OCI-LY1 (cell line): ENCODE results near the gene PTPN18.

Experiments
- H2AFZ ChIP-seq: fragments of 200-600 bp; sonication (generic), shearing (Covaris generic); 2 replicates; pipeline ENCODE4 v1.6.0; 2014; ENCODE audit warnings: antibody characterized with exemption, mild to moderate bottlenecking, low read length
- H3F3A ChIP-seq: fragments of 200-600 bp; sonication (generic), shearing (Covaris generic); 2 replicates; pipeline ENCODE4 v1.6.0; 2014; ENCODE audit warnings: mild to moderate bottlenecking, antibody characterized with exemption, low read length, moderate library complexity; ENCODE audit not compliant: insufficient read depth
- H3K27ac ChIP-seq: fragments of 200-600 bp; sonication (generic); 2 replicates; pipeline ENCODE4 v1.5.1; 2014; ENCODE audit warnings: low read length, mixed run types, mild to moderate bottlenecking, low read depth; ENCODE audit not compliant: poor library complexity, severe bottlenecking
- H3K27me3 ChIP-seq: fragments of 200-600 bp; sonication (generic); 2 replicates; pipeline ENCODE4 v1.6.0; 2014; ENCODE audit warnings: antibody characterized with exemption, mild to moderate bottlenecking, low read length, moderate library complexity; ENCODE audit not compliant: insufficient read depth
- H3K36me3 ChIP-seq: fragments of 200-600 bp; sonication (generic); 2 replicates; pipeline ENCODE4 v1.6.1; 2014; ENCODE audit warnings: mild to moderate bottlenecking, antibody characterized with exemption, low read length, moderate library complexity, mixed read lengths; ENCODE audit not compliant: insufficient read depth
- H3K4me1 ChIP-seq: fragments of 200-600 bp; sonication (generic); 2 replicates; pipeline ENCODE4 v1.5.1; 2014; ENCODE audit warnings: mild to moderate bottlenecking, low read length, moderate library complexity; ENCODE audit not compliant: insufficient read depth, severe bottlenecking
- H3K4me2 ChIP-seq: fragments of 200-600 bp; sonication (generic), shearing (Covaris generic); 2 replicates; pipeline ENCODE4 v1.6.1; 2014; ENCODE audit warnings: low read length
- H3K4me3 ChIP-seq: fragments of 200-600 bp; sonication (generic); 2 replicates; pipeline ENCODE4 v1.5.1; 2014; ENCODE audit warnings: low read length, low read depth, mild to moderate bottlenecking, mixed read lengths; ENCODE audit not compliant: poor library complexity, severe bottlenecking
- H3K79me2 ChIP-seq: fragments of 200-600 bp; shearing (Covaris generic); 2 replicates; pipeline ENCODE4 v1.6.1; 2016; ENCODE audit warnings: mixed run types, low read length, mixed read lengths; ENCODE audit not compliant: insufficient read depth
- H3K9ac ChIP-seq: fragments of 200-600 bp; sonication (generic), shearing (Covaris generic); 2 replicates; pipeline ENCODE4 v1.6.1; 2014; ENCODE audit warnings: mild to moderate bottlenecking, low read length, mixed read lengths
- H3K9me2 ChIP-seq: fragments of 200-600 bp; sonication (generic), shearing (Covaris generic); 2 replicates; pipeline ENCODE4 v1.6.1; 2014; ENCODE audit warnings: low read depth, mild to moderate bottlenecking, low read length, mixed read lengths
- H3K9me3 ChIP-seq: fragments of 200-600 bp; shearing (Covaris generic); 2 replicates; pipeline ENCODE4 v1.6.1; 2014; ENCODE audit warnings: low read length, mixed read lengths
- H4K20me1 ChIP-seq: fragments of 200-600 bp; sonication (generic), shearing (Covaris generic); 2 replicates; pipeline ENCODE4 v1.6.0; 2016; ENCODE audit warnings: mild to moderate bottlenecking, low read length; ENCODE audit not compliant: insufficient read depth
- EZH2 ChIP-seq: fragments of 200-600 bp; sonication (generic), shearing (Covaris generic); IDR thresholded peaks from 2 replicates; pipeline ENCODE4 v1.8.0; 2017; ENCODE audit warnings: borderline replicate concordance, mixed run types, mild to moderate bottlenecking, antibody characterized with exemption, low read length, moderate library complexity, mixed read lengths
- TF ChIP-seq, protein P1 (sequence below): fragments of 200-600 bp; sonication (generic), shearing (Covaris generic); IDR thresholded peaks from 2 replicates; pipeline ENCODE4 v1.5.1; 2017; ENCODE audit warnings: mild to moderate bottlenecking, antibody characterized with exemption, low read length, moderate library complexity, mixed read lengths

The PTPN18 gene

DNA sequence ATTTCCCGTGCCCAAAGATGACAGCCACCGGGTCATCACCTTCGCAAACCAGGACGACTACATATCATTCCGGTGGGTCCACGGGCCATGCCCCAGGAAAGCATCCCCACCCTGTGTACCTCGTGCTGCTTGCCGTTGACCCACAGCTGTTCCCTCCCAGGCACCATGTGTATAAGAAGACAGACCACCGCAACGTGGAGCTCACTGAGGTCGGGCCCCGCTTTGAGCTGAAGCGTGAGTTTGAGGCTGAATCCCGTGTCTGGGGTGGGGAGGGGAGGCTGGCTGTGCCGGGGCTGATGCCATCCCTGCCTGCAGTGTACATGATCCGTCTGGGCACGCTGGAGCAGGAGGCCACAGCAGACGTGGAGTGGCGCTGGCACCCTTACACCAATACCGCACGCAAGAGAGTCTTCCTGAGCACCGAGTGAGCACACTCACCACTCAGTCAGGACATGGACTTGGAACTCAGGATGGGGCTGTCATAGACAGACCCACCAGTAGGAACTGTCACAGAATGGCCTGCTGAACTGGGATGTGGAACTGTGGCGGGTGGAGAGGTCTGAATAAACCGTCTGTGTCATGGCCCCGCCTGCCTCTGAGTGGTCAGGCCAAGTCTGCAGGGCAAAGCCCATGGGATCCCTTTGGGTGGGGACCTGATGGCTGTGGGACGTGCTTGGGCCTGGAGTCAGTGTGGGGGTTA lies 9.7 kb upstream of the PTPN18 start:
- Histone ChIP-seq H3K9ac (peak overlapping the region; percentile 97), H3K79me2 (peaks cover 18% of the 10 kb centered on the region), H3K27ac (peak overlapping the region; percentile 99), H2AFZ (no peak overlapping the region), H3K9me2 (no peaks in the 10 kb centered on the region), H3F3A (peaks cover 3% of the 10 kb centered on the region; the same call in 1 of the 2 replicates), H3K9me3 (no peaks in the 10 kb centered on the region), H3K4me1 (peaks cover 72% of the 10 kb centered on the region), H3K36me3 (peaks cover 74% of the 10 kb centered on the region), H3K4me2 (peak overlapping the region; percentile 63), H3K4me3 (peak overlapping the region; percentile 91), H4K20me1 (no peaks in the 10 kb centered on the region), H3K27me3 (no peaks in the 10 kb centered on the region)
- no peak for TF ChIP-seq EZH2
- TF ChIP-seq, protein P1, sequence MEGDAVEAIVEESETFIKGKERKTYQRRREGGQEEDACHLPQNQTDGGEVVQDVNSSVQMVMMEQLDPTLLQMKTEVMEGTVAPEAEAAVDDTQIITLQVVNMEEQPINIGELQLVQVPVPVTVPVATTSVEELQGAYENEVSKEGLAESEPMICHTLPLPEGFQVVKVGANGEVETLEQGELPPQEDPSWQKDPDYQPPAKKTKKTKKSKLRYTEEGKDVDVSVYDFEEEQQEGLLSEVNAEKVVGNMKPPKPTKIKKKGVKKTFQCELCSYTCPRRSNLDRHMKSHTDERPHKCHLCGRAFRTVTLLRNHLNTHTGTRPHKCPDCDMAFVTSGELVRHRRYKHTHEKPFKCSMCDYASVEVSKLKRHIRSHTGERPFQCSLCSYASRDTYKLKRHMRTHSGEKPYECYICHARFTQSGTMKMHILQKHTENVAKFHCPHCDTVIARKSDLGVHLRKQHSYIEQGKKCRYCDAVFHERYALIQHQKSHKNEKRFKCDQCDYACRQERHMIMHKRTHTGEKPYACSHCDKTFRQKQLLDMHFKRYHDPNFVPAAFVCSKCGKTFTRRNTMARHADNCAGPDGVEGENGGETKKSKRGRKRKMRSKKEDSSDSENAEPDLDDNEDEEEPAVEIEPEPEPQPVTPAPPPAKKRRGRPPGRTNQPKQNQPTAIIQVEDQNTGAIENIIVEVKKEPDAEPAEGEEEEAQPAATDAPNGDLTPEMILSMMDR: no peak

DNA sequence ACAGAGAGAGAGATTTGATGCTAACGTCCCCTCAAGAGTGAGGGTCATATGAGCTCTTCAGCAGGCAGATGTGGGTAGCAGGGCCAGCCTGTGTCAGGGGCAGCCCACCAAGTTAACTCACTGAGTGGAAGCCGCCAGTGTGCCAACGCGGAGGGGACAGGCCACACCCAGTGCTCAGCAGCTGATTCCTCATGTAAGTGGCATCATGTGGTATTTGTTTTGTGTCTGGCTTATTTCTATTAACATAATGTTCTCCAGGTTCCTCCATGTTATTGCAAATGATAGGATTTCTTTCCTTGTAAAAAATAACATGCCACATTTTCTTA lies 9.2 kb upstream of the PTPN18 start:
- Histone ChIP-seq H3K36me3 (peaks cover 74% of the 10 kb centered on the region), H3K4me2 (peak overlapping the region; percentile 63), H3K9me3 (no peaks in the 10 kb centered on the region), H3F3A (0 out of 2 replicates have a peak, but pooled peaks cover 3% of the 10 kb centered on the region), H3K4me3 (peak overlapping the region; percentile 91), H3K27me3 (no peaks in the 10 kb centered on the region), H2AFZ (no peak overlapping the region), H4K20me1 (no peaks in the 10 kb centered on the region), H3K4me1 (peaks cover 74% of the 10 kb centered on the region), H3K27ac (peak overlapping the region; percentile 99), H3K79me2 (peaks cover 18% of the 10 kb centered on the region), H3K9ac (peak overlapping the region; percentile 97), H3K9me2 (no peaks in the 10 kb centered on the region)
- TF ChIP-seq, protein P1: no peak
- no peak for TF ChIP-seq EZH2

DNA sequence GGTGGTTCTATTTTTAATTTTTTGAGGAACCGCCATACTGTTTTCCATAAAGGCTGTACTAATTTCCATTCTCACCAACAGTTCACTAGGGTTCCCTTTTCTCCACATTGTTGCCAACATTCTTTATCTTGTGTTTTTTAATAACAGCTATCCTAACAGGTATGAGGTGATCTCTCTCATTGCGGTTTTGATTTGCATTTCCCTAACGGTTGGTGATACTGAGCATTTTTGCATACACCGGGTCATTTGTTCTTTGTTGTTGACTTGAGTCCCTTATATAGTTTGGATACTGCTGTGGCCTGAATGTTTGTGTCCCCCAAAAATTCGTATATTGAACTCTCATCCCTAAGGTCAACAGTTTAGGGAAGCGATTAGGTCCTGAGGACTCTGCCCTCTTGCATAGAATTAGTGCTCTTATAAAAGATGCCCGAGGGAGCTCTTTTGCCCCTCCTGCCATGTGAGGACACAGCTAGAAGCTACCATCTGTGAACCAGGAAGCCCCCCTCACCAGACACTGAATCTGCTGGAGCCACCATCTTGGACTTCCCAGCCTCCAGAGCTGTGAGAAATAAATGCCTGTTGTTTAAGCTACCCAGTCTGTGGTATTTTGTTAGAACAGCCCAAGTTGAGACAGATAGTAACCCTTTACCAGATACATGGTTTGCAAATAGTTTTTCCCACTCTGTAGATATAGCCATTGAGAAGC lies 8.5 kb upstream of the PTPN18 start:
- Histone ChIP-seq H3K9ac (peak overlapping the region; percentile 97), H2AFZ (no peak overlapping the region), H3K4me2 (peak overlapping the region; percentile 63), H4K20me1 (no peaks in the 10 kb centered on the region), H3K36me3 (peaks cover 77% of the 10 kb centered on the region), H3K4me1 (peaks cover 81% of the 10 kb centered on the region), H3K27me3 (no peaks in the 10 kb centered on the region), H3K79me2 (peaks cover 18% of the 10 kb centered on the region), H3K27ac (peak overlapping the region; percentile 99), H3K9me2 (no peaks in the 10 kb centered on the region), H3F3A (0 out of 2 replicates have a peak, but pooled peaks cover 3% of the 10 kb centered on the region), H3K9me3 (no peaks in the 10 kb centered on the region), H3K4me3 (peak overlapping the region; percentile 91)
- TF ChIP-seq, protein P1: no peak
- no peak for TF ChIP-seq EZH2
